Lung (tissue), 13 donors: ENCODE results near the gene SUCO. TPM values are rescaled to one million over a fixed set of nuclear protein-coding genes. Genes with fewer than 3 reads are reported as not detected.

Experiments used
- ATAC-seq: fragments of 200-7000 bp; cut with Tn5 transposase; one replicate; pipeline ENCODE4 v1.9.1; 2020; ENCODE audit warnings: moderate number of reproducible peaks; ENCODE audit not compliant: insufficient read depth, low FRiP score
- DNase-seq, 3 donors: peaks; one replicate each; pipeline ENCODE4 v3.0.0-alpha.2; 2013 to 2017
- H3K27ac ChIP-seq, 2 donors: one replicate each; pipeline ENCODE4 v1.5.1; 2013; ENCODE audit warnings: mild to moderate bottlenecking in 2 of 2, moderate library complexity in 2 of 2, control low read depth in 1 of 2, inconsistent platforms in 1 of 2, low read depth in 1 of 2, low read length in 1 of 2
- H3K27me3 ChIP-seq, 3 donors: one replicate each; pipeline ENCODE4 v1.5.1; 2013; ENCODE audit warnings: low read length in 2 of 3; ENCODE audit not compliant: control insufficient read depth in 3 of 3, insufficient read depth in 3 of 3
- H3K36me3 ChIP-seq, 4 donors: one replicate each; pipeline ENCODE4 v1.5.1; 2013; ENCODE audit warnings: low read length in 4 of 4, mild to moderate bottlenecking in 1 of 4, moderate library complexity in 1 of 4; ENCODE audit not compliant: control insufficient read depth in 4 of 4, insufficient read depth in 4 of 4
- H3K4me1 ChIP-seq, 5 donors: one replicate each; pipeline ENCODE4 v1.5.1; 2013; ENCODE audit warnings: low read length in 5 of 5, mild to moderate bottlenecking in 2 of 5, moderate library complexity in 1 of 5; ENCODE audit not compliant: control insufficient read depth in 5 of 5, insufficient read depth in 5 of 5
- H3K4me3 ChIP-seq: one replicate; pipeline ENCODE4 v1.5.1; 2013; ENCODE audit warnings: mild to moderate bottlenecking, control low read depth, moderate library complexity
- H3K9ac ChIP-seq, 2 donors: one replicate each; pipeline ENCODE4 v1.5.1; 2013; ENCODE audit warnings: low read length in 2 of 2, control low read depth in 1 of 2; ENCODE audit not compliant: insufficient read depth in 1 of 2
- H3K9me3 ChIP-seq, 4 donors: one replicate each; pipeline ENCODE4 v1.5.1; 2013; ENCODE audit warnings: low read length in 3 of 4, mild to moderate bottlenecking in 1 of 4, moderate library complexity in 1 of 4; ENCODE audit not compliant: control insufficient read depth in 4 of 4, insufficient read depth in 3 of 4
- WGBS, 2 donors: extraction: QIAGEN DNeasy Blood & Tissue Kit; methylation state at CpG; one replicate each; pipeline ENCODE4 v1.1.7; 2013; 5-methylcytosine and 5-hydroxymethylcytosine counted together
- polyA plus RNA-seq, 2 donors: library from polyadenylated mRNA; stranded (reverse); fragments of 200-250 nt; gene quantifications; one replicate each; pipeline ENCODE4 v1.2.1, GENCODE V29; 2013
- small RNA-seq: library from RNA; depleted of rRNA; stranded (forward); fragments of <200 nt; gene quantifications from one replicate; pipeline ENCODE3, GENCODE V24; 2014; ENCODE audit warnings: low replicate concordance
- total RNA-seq, 2 donors: library from RNA; depleted of rRNA in 1 of 2; stranded (reverse); fragments of >200 nt in 1 of 2; gene quantifications; one replicate each; pipeline ENCODE4 v1.2.1, GENCODE V29; 2014 to 2021
- TF ChIP-seq, protein P1 (sequence below): IDR thresholded peaks from 2 replicates; pipeline ENCODE4 v1.5.1; 2012; ENCODE audit warnings: mild to moderate bottlenecking; ENCODE audit errors: control extremely low read depth, extremely low read depth
- donor health status: control.
- donor health status: control.
- donor health status: Bipolar disorder and iron deficiency.
- donor health status: healthy.
- donor health status: DM: yes; HTN: yes; CAD: no.

Gene SUCO
- total and polyA plus RNA-seq, 4 donors: 10.2 to 86.8 (median 22.0) TPM

DNA sequence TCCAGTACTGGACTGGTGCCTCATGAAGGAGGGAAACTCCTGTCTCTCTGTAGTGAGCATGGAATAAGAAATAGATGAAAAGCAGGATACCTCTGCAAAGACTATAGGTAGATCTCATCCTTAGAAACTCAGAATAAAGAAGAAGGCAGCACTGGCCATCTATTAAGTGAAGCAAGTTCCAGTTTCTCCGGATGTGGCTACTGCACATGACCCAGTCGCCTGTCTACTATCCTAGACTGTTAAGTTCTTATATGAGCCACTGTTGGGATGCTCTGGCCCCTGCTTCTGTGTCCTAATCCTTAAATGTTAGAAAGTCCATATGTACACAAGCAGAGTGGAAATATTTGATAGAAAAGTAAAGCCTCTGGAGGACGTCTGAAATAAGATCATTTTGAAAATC lies 128.2 kb downstream of the SUCO start:
- TF ChIP-seq, protein P1, sequence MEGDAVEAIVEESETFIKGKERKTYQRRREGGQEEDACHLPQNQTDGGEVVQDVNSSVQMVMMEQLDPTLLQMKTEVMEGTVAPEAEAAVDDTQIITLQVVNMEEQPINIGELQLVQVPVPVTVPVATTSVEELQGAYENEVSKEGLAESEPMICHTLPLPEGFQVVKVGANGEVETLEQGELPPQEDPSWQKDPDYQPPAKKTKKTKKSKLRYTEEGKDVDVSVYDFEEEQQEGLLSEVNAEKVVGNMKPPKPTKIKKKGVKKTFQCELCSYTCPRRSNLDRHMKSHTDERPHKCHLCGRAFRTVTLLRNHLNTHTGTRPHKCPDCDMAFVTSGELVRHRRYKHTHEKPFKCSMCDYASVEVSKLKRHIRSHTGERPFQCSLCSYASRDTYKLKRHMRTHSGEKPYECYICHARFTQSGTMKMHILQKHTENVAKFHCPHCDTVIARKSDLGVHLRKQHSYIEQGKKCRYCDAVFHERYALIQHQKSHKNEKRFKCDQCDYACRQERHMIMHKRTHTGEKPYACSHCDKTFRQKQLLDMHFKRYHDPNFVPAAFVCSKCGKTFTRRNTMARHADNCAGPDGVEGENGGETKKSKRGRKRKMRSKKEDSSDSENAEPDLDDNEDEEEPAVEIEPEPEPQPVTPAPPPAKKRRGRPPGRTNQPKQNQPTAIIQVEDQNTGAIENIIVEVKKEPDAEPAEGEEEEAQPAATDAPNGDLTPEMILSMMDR: no peak
- ATAC-seq: no peak
- H3K9ac ChIP-seq: no peak overlapping the region
- peaks cover 0 to 1% (median 0%) of the 10 kb centered on the region in 4 donors for H3K9me3 ChIP-seq
- no peak overlapping the region for H3K27ac ChIP-seq
- H3K4me3 ChIP-seq: no peak overlapping the region
- no peak for DNase-seq
- H3K36me3 ChIP-seq: no peaks in the 10 kb centered on the region
- H3K4me1 ChIP-seq: no peaks in the 10 kb centered on the region
- WGBS, 2 donors: 76 to 87% methylated on average over 3 of the region's 3 CpGs
- no peaks in the 10 kb centered on the region for H3K27me3 ChIP-seq

Small RNAs within 50 kb of the gene (small RNA-seq; reads per million reads assigned to genes)
- gene RNU6-693P: not detected

Other genes starting within 250 kb of the SUCO start
- gene C1orf105, start 112.5 kb upstream of the SUCO start, total RNA-seq: not detected
- gene C1orf105, start 112.5 kb upstream of the SUCO start, polyA plus RNA-seq: not detected
- 10 to 100 TPM; 17.9 to 26.1 TPM for gene PIGC, start 89.1 kb upstream of the SUCO start, total RNA-seq
- 10 to 100 TPM; 20.0 to 21.8 TPM for gene PIGC, start 89.1 kb upstream of the SUCO start, polyA plus RNA-seq
- under 1 TPM in 1 of 2 donors, not detected in 1; 0.34 TPM for gene FASLG, start 126.0 kb downstream of the SUCO start, total RNA-seq
- under 1 TPM; 0.20 to 0.30 TPM for gene FASLG, start 126.0 kb downstream of the SUCO start, polyA plus RNA-seq